Urinary bladder (tissue), 4 donors: ENCODE data around the gene ACE. TPM values are rescaled to one million over a fixed set of nuclear protein-coding genes. Genes with fewer than 3 reads are reported as not detected.
"Not testable (repeated sequence)": the region's sequence is repeated elsewhere in the genome, so short reads cannot be mapped to it uniquely, and the experiment has no call there.

ENCODE experiments used
- DNase-seq: peaks from one replicate; pipeline ENCODE4 v3.0.0-alpha.2; 2015; ENCODE audit errors: extremely low spot score
- H3K27ac ChIP-seq: one replicate; pipeline ENCODE4 v1.5.1; 2013; ENCODE audit warnings: low read depth, mild to moderate bottlenecking, moderate library complexity
- H3K36me3 ChIP-seq: one replicate; pipeline ENCODE4 v1.6.1; 2013; ENCODE audit warnings: mild to moderate bottlenecking, moderate library complexity; ENCODE audit not compliant: insufficient read depth
- H3K4me1 ChIP-seq: one replicate; pipeline ENCODE4 v1.6.1; 2013; ENCODE audit warnings: mild to moderate bottlenecking, moderate library complexity; ENCODE audit not compliant: insufficient read depth
- H3K4me3 ChIP-seq: one replicate; pipeline ENCODE4 v1.5.1; 2013; ENCODE audit warnings: low read depth, low read length
- WGBS: extraction: QIAGEN DNeasy Blood & Tissue Kit; methylation state at CpG from one replicate; pipeline ENCODE4 v1.1.7; 2013; 5-methylcytosine and 5-hydroxymethylcytosine counted together
- polyA plus RNA-seq: library from polyadenylated mRNA; stranded (reverse); fragments of 200-250 nt; gene quantifications from one replicate; pipeline ENCODE4 v1.2.3, GENCODE V29; 2013
- total RNA-seq: library from RNA; depleted of rRNA; stranded (reverse); fragments of >200 nt; gene quantifications from one replicate; pipeline ENCODE4 v1.2.3, GENCODE V29; 2014
- donor health status: healthy with polysubstance abuse.
- donor health status: healthy.

The ACE gene
- total and polyA plus RNA-seq, 2 donors, result 6.2 to 8.0 TPM

- H3K27ac ChIP-seq, result no peak overlapping the region
- no peak overlapping the region for H3K4me3 ChIP-seq
- H3K4me1 ChIP-seq, result no peaks in the 10 kb centered on the region
- DNase-seq, result no peak
- no peaks in the 10 kb centered on the region for H3K36me3 ChIP-seq
- WGBS, result 95% methylated on average over 3 of the region's 3 CpGs
Measured at GRCh38 chr17:63448655-63449054, 28.2 kb upstream of the ACE start.

GRCh38 chr17:63450551-63450950 lies 26.3 kb upstream of the ACE start:
- DNase-seq, result no peak
- Histone ChIP-seq H3K27ac (no peak overlapping the region), H3K4me1 (no peaks in the 10 kb centered on the region), H3K36me3 (no peaks in the 10 kb centered on the region), H3K4me3 (no peak overlapping the region)
- 51% methylated on average over 11 of the region's 11 CpGs for WGBS

- no peak overlapping the region for H3K4me3 ChIP-seq
- WGBS, result 93% methylated on average over 11 of the region's 11 CpGs
Measured at GRCh38 chr17:63451150-63451549, 25.7 kb upstream of the ACE start.

GRCh38 chr17:63452046-63452961 lies 24.6 kb upstream of the ACE start:
- Histone ChIP-seq H3K4me1 (no peaks in the 10 kb centered on the region), H3K36me3 (no peaks in the 10 kb centered on the region), H3K4me3 (no peak overlapping the region), H3K27ac (no peak overlapping the region)
- WGBS, result 88% methylated on average over 15 of the region's 15 CpGs
- no peak for DNase-seq

More at GRCh38 chr17:63451150-63451549, 25.7 kb upstream of the ACE start:
- Histone ChIP-seq H3K4me1 (no peaks in the 10 kb centered on the region), H3K27ac (no peak overlapping the region), H3K36me3 (no peaks in the 10 kb centered on the region)
- no peak for DNase-seq

- no peaks in the 10 kb centered on the region for H3K36me3 ChIP-seq
- H3K4me1 ChIP-seq, result no peaks in the 10 kb centered on the region
- no peak overlapping the region for H3K4me3 ChIP-seq
- no peak for DNase-seq
- WGBS, result 58% methylated on average over 7 of the region's 7 CpGs
- H3K27ac ChIP-seq, result no peak overlapping the region
Measured at GRCh38 chr17:63452962-63453551, 23.8 kb upstream of the ACE start.

GRCh38 chr17:63454357-63454756 lies 22.5 kb upstream of the ACE start:
- 87% methylated on average over 6 of the region's 6 CpGs for WGBS
- H3K4me1 ChIP-seq, H3K36me3 ChIP-seq, DNase-seq, H3K27ac ChIP-seq, H3K4me3 ChIP-seq: not testable (repeated sequence)

GRCh38 chr17:63454915-63455314 lies 21.9 kb upstream of the ACE start:
- no peaks in the 10 kb centered on the region for H3K36me3 ChIP-seq
- DNase-seq, result no peak
- H3K4me1 ChIP-seq, result no peaks in the 10 kb centered on the region
- H3K27ac ChIP-seq, result no peak overlapping the region
- H3K4me3 ChIP-seq, result no peak overlapping the region
- WGBS, result 51% methylated on average over 5 of the region's 5 CpGs

- no peaks in the 10 kb centered on the region for H3K4me1 ChIP-seq
- DNase-seq, result no peak
- no peak overlapping the region for H3K27ac ChIP-seq
- no peak overlapping the region for H3K4me3 ChIP-seq
- 46% methylated on average over 4 of the region's 4 CpGs for WGBS
- H3K36me3 ChIP-seq, result no peaks in the 10 kb centered on the region
Measured at GRCh38 chr17:63455417-63455816, 21.4 kb upstream of the ACE start.

- Histone ChIP-seq H3K4me3 (no peak overlapping the region), H3K36me3 (no peaks in the 10 kb centered on the region), H3K4me1 (no peaks in the 10 kb centered on the region), H3K27ac (no peak overlapping the region)
- 79% methylated on average over 4 of the region's 4 CpGs for WGBS
- DNase-seq, result no peak
Measured at GRCh38 chr17:63458478-63458877, 18.4 kb upstream of the ACE start.

- no peak overlapping the region for H3K27ac ChIP-seq
- no peak overlapping the region for H3K4me3 ChIP-seq
- no peaks in the 10 kb centered on the region for H3K4me1 ChIP-seq
- DNase-seq, result no peak
- WGBS, result 48% methylated on average over 9 of the region's 9 CpGs
- H3K36me3 ChIP-seq, result no peaks in the 10 kb centered on the region
Measured at GRCh38 chr17:63460018-63460417, 16.8 kb upstream of the ACE start.

- 49% methylated on average over 3 of the region's 3 CpGs for WGBS
- Histone ChIP-seq H3K4me1 (no peaks in the 10 kb centered on the region), H3K27ac (no peak overlapping the region), H3K36me3 (no peaks in the 10 kb centered on the region), H3K4me3 (no peak overlapping the region)
- no peak for DNase-seq
Measured at GRCh38 chr17:63463771-63464170, 13.1 kb upstream of the ACE start.

GRCh38 chr17:63464691-63465236 lies 12.1 kb upstream of the ACE start:
- DNase-seq, result no peak
- no peaks in the 10 kb centered on the region for H3K36me3 ChIP-seq
- 81% methylated on average over 4 of the region's 4 CpGs for WGBS
- no peak overlapping the region for H3K27ac ChIP-seq
- H3K4me1 ChIP-seq, result no peaks in the 10 kb centered on the region
- no peak overlapping the region for H3K4me3 ChIP-seq

GRCh38 chr17:63468099-63468498 lies 8.8 kb upstream of the ACE start:
- not testable (repeated sequence) for H3K27ac ChIP-seq, H3K4me3 ChIP-seq, DNase-seq, H3K36me3 ChIP-seq, H3K4me1 ChIP-seq
- 89% methylated on average over 6 of the region's 6 CpGs for WGBS

- WGBS, result 14% methylated on average over 3 of the region's 3 CpGs
- no peak for DNase-seq
- Histone ChIP-seq H3K4me1 (peaks cover 3% of the 10 kb centered on the region), H3K4me3 (no peak overlapping the region), H3K27ac (no peak overlapping the region), H3K36me3 (no peaks in the 10 kb centered on the region)
Measured at GRCh38 chr17:63474174-63474573, 2.7 kb upstream of the ACE start.
